Liver (tissue), 3 donors: ENCODE results near the gene COL23A1.

Source experiments
- GABPA ChIP-seq, 2 donors: IDR thresholded peaks in 1 of 2; conservative IDR thresholded peaks in 1 of 2; 2 replicates each; pipeline ENCODE4 v1.6.1; 2016; ENCODE audit warnings: antibody characterized with exemption in 2 of 2, mild to moderate bottlenecking in 1 of 2, moderate library complexity in 1 of 2
- HNF4A ChIP-seq, 2 donors: conservative IDR thresholded peaks; 2 replicates each; pipeline ENCODE4 v1.6.1; 2016; ENCODE audit warnings: antibody characterized with exemption in 2 of 2, mild to moderate bottlenecking in 2 of 2
- TAF1 ChIP-seq: conservative IDR thresholded peaks from 2 replicates; pipeline ENCODE4 v1.6.1; 2016; ENCODE audit warnings: antibody characterized with exemption, mild to moderate bottlenecking
- TF ChIP-seq, protein P1 (sequence below): IDR thresholded peaks from 2 replicates; pipeline ENCODE4 v1.6.1; 2016; ENCODE audit warnings: antibody characterized with exemption, mild to moderate bottlenecking
- TF ChIP-seq, protein P2 (sequence below): fragments of 150-350 bp; IDR thresholded peaks from 2 replicates; pipeline ENCODE4 v1.5.1; 2017; ENCODE audit warnings: improper control_type of control experiment, low read depth, low read length; ENCODE audit not compliant: missing input control
- donor health status: healthy.
- donor health status: healthy.

DNA sequence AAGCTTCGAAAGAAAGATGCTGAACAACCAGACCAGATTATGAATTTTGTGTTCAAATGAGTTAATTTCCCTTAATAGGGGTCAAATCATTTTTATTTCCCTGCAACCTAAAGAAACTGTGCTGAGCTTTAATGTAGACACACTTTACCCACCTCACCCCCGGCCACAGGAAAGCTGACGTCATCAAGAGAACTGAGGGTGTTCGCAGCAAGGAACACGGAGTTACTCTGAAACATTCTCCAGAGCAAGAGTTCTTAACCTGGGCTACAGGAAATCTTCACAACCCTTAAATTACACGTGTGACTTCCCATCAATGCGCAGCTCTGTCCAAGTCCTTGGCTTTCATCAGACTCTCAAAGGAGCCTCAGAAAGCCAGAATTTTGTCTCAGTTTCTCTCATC lies 116.3 kb downstream of the COL23A1 start:
- TF ChIP-seq GABPA (IDR thresholded peaks at IDR 0.05 in 1 of 2, conservative IDR thresholded peaks at IDR 0.05 in 1 of 2) (no peak), TAF1 (no peak), HNF4A (conservative IDR thresholded peaks at IDR 0.05) (no peak)
- TF ChIP-seq, protein P1, sequence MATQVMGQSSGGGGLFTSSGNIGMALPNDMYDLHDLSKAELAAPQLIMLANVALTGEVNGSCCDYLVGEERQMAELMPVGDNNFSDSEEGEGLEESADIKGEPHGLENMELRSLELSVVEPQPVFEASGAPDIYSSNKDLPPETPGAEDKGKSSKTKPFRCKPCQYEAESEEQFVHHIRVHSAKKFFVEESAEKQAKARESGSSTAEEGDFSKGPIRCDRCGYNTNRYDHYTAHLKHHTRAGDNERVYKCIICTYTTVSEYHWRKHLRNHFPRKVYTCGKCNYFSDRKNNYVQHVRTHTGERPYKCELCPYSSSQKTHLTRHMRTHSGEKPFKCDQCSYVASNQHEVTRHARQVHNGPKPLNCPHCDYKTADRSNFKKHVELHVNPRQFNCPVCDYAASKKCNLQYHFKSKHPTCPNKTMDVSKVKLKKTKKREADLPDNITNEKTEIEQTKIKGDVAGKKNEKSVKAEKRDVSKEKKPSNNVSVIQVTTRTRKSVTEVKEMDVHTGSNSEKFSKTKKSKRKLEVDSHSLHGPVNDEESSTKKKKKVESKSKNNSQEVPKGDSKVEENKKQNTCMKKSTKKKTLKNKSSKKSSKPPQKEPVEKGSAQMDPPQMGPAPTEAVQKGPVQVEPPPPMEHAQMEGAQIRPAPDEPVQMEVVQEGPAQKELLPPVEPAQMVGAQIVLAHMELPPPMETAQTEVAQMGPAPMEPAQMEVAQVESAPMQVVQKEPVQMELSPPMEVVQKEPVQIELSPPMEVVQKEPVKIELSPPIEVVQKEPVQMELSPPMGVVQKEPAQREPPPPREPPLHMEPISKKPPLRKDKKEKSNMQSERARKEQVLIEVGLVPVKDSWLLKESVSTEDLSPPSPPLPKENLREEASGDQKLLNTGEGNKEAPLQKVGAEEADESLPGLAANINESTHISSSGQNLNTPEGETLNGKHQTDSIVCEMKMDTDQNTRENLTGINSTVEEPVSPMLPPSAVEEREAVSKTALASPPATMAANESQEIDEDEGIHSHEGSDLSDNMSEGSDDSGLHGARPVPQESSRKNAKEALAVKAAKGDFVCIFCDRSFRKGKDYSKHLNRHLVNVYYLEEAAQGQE, result no peak
- TF ChIP-seq, protein P2, sequence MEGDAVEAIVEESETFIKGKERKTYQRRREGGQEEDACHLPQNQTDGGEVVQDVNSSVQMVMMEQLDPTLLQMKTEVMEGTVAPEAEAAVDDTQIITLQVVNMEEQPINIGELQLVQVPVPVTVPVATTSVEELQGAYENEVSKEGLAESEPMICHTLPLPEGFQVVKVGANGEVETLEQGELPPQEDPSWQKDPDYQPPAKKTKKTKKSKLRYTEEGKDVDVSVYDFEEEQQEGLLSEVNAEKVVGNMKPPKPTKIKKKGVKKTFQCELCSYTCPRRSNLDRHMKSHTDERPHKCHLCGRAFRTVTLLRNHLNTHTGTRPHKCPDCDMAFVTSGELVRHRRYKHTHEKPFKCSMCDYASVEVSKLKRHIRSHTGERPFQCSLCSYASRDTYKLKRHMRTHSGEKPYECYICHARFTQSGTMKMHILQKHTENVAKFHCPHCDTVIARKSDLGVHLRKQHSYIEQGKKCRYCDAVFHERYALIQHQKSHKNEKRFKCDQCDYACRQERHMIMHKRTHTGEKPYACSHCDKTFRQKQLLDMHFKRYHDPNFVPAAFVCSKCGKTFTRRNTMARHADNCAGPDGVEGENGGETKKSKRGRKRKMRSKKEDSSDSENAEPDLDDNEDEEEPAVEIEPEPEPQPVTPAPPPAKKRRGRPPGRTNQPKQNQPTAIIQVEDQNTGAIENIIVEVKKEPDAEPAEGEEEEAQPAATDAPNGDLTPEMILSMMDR, result no peak
